Measurements from ENCODE around the gene TTC28.

TTC28 gene

DNA sequence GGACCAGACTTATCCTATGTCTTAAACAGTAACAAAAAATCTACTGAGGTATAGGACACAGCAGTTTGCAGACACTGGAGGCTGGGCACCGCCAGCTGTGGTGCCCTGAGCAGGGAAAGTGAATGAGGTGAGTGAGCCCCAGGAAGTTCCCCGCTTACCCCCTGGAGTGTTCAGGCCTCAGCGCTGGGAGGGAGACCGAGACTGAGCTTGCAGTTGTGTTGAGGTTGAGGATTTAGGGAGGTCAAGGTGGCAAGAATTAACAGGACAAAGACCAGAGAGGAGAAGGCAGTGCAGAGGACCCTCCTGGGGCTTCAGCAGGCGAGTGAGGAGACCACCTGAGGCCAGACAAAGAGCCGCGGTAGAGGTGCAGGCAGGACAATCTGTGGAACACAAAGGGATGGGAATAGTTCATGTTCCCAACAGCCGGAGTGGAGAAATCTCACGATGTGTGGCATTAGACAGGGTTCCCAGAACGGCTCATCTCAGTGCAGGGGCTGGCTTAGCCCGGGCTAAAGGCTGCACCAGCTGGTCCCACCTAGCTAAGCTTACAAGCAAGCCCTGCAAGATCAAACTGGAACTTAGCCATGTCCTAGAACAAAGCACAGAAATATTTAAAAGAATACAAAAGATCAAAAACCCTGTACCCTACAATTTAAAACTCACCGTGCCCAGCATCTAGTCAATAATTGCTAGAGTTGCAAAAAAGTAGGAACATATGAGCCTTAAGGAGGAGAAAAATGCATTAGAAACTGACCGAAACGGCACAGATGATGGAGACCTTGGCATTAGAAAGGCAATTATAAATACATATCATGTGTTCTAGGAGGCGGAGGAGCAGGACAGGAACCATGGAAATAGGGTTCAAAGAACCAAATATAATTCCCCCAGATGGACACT, 713.2 kb downstream of the TTC28 start:
- CTCF ChIA-PET = no interaction called here
- DNase-seq (ENCODE audit: low read depth, low spot score) = no peak
- TF ChIP-seq, protein P1, sequence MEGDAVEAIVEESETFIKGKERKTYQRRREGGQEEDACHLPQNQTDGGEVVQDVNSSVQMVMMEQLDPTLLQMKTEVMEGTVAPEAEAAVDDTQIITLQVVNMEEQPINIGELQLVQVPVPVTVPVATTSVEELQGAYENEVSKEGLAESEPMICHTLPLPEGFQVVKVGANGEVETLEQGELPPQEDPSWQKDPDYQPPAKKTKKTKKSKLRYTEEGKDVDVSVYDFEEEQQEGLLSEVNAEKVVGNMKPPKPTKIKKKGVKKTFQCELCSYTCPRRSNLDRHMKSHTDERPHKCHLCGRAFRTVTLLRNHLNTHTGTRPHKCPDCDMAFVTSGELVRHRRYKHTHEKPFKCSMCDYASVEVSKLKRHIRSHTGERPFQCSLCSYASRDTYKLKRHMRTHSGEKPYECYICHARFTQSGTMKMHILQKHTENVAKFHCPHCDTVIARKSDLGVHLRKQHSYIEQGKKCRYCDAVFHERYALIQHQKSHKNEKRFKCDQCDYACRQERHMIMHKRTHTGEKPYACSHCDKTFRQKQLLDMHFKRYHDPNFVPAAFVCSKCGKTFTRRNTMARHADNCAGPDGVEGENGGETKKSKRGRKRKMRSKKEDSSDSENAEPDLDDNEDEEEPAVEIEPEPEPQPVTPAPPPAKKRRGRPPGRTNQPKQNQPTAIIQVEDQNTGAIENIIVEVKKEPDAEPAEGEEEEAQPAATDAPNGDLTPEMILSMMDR (IDR thresholded peaks at IDR 0.05; ENCODE audit: insufficient read depth, low read length, missing control alignments) = no peak
- no peak overlapping the region for H3K4me3 ChIP-seq (ENCODE audit: low read depth, low read length)
- POLR2A ChIA-PET = no interaction called here

DNA sequence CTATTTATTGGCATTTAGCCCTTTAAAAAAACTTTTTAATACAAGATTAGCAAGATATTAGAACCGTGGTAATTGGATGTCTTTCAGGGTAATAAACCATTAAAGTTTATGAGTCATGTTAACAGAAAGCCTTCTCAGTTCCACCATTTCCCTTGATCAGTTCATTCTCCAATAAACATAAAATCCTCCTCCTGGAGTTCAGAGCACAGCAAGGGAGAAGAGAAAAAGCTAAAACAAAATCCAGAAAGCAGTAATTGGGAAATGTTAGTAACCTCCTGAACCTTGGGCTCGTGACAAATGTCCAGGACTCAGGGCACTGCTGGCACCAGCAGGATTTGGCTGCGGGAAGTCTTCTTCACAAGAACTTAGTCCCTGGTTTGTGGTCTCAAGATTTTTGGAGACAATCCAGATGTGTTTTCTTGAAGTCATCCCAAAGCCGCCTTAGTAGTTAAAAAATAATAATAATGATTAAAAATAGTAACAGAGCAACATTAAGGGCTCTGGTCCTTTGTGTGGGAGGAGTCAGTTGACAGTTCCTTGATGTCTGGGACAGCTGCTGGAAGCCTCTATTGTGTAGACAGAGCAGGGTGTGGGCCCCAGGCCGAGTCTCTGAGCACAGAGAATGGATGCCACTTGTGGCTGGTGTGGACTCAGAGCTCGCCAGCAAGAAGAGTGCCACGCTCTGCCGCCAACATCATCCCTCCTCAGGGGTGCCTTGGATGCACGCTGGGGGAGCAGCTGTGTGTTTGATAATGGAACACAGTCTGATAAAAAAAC, 717.2 kb downstream of the TTC28 start:
- POLR2A ChIA-PET = no interaction called here
- H3K4me3 ChIP-seq (ENCODE audit: low read depth, low read length) = no peak overlapping the region
- CTCF ChIA-PET = interaction anchor here (1.2 to 2.1 kb wide), 3 partner anchors 10 to 76 kb away, joined by 3 to 4 read pairs (median 4); no protein-coding TSS in a partner anchor
- no peak for DNase-seq (ENCODE audit: low read depth, low spot score)
- TF ChIP-seq, protein P1 (IDR thresholded peaks at IDR 0.05; ENCODE audit: insufficient read depth, low read length, missing control alignments) = no peak

DNA sequence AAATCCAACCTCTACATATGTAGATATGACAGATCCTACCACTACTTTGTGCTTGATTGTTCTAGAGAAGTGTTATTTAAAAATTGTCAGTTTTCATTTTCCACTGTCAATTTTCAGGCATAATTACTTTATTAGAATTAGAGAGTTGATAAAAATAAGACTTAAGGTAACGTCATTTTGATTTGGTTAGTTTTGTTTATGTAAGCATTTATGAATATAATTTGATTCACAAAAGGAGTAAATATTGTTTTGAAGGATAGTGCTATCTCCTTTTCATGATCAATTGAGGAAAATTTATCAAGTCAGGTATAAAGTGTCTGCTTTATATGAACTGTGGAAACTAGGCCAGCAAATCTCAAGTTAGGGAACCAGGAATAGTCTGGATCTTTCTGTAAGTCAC, 718.0 kb downstream of the TTC28 start:
- TF ChIP-seq, protein P1 (IDR thresholded peaks at IDR 0.05; ENCODE audit: insufficient read depth, low read length, missing control alignments) = no peak
- CTCF ChIA-PET = interaction anchor here (1.2 to 2.1 kb wide), 3 partner anchors 9 to 75 kb away, joined by 3 to 4 read pairs (median 4); no protein-coding TSS in a partner anchor
- POLR2A ChIA-PET = no interaction called here
- DNase-seq (ENCODE audit: low read depth, low spot score) = no peak
- no peak overlapping the region for H3K4me3 ChIP-seq (ENCODE audit: low read depth, low read length)

DNA sequence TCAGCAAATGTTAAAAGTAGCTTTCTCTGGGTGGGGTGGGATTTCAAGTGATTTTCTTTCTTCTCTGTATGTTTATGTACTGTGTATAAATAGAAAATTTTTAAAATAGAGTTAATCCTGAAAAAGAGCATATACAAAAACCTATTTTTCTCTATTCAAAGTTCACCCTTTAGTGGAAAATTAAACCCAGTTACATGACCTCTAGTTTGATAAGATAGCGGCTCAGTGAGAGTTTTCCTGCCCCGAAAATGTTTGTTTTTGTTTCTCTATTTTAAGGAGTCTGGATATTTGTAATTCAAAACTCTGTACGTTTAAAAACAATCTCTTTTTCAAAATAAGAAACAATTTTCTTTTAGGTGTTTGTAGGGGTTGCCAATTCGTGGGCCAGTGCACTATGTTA, 718.5 kb downstream of the TTC28 start:
- DNase-seq (ENCODE audit: low read depth, low spot score) = no peak
- ChIA-PET POLR2A (no interaction called here), CTCF (interaction anchor here (1.2 to 1.3 kb wide), 2 partner anchors 9 to 75 kb away, joined by 3 to 4 read pairs; no protein-coding TSS in a partner anchor)
- TF ChIP-seq, protein P1 (IDR thresholded peaks at IDR 0.05; ENCODE audit: insufficient read depth, low read length, missing control alignments) = no peak
- no peak overlapping the region for H3K4me3 ChIP-seq (ENCODE audit: low read depth, low read length)

DNA sequence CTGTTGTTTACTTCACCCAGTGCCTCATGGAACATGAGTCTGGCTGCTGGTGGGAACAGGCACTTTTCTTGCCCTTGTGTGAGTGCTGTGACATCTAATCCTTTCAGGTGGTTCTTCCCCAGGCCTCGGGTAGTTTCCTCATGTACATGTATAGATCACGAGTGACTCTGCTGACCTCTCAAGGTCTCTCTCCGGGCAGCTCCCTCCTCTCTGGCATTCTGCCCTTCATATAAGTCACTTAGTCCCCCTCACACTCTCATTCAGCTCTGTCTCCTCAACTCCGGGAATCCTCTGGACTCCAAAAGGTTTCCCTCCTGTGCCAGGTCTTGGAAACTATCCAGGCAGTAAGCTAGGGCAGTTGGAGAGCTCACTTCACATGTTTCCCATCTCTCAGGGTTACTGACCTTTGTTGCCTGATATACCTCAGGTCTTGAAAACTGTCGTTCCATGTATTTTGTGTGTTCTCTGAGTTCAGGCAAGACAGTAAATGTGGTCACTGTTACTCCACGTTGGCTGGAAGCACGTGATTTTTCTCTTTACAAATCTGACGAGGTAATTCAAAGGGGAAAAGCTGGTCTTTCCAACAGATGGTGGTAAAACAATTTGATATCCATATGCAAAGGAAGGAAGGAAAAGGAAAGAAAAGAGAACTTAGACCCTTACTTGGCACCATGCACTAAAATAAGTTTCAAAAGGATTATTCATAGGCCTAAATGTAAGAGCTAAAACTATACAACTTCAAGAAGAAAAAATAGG, 720.1 kb downstream of the TTC28 start:
- H3K4me3 ChIP-seq (ENCODE audit: low read depth, low read length) = no peak overlapping the region
- ChIA-PET CTCF (interaction anchor here (1.0 kb wide), 1 partner anchor 10 kb away, joined by 3 read pairs; no protein-coding TSS in a partner anchor), POLR2A (no interaction called here)
- TF ChIP-seq, protein P1 (IDR thresholded peaks at IDR 0.05; ENCODE audit: insufficient read depth, low read length, missing control alignments) = no peak
- no peak for DNase-seq (ENCODE audit: low read depth, low spot score)

Measured in AG04449 (cell line).